H9 (cell line): ENCODE measurements around the gene CES5A. TPM values are rescaled to one million over a fixed set of nuclear protein-coding genes. Genes with fewer than 3 reads are reported as not detected.
"Not testable (repeated sequence)": the region's sequence is repeated elsewhere in the genome, so short reads cannot be mapped to it uniquely, and the experiment has no call there.

ENCODE experiments used
- DNase-seq: peaks from one replicate; pipeline ENCODE4 v3.0.0-alpha.2; 2017
- H2AFZ ChIP-seq: one replicate; pipeline ENCODE4 v1.6.1; 2013; ENCODE audit warnings: mild to moderate bottlenecking, low read length, control low read depth, moderate library complexity
- H2AK5ac ChIP-seq: 2 replicates; pipeline ENCODE4 v1.6.1; 2013; ENCODE audit warnings: low read length, control low read depth, mixed read lengths; ENCODE audit not compliant: insufficient read length
- H2BK120ac ChIP-seq: one replicate; pipeline ENCODE4 v1.6.1; 2013; ENCODE audit warnings: low read depth, mild to moderate bottlenecking, low read length, control low read depth, inconsistent platforms; ENCODE audit not compliant: poor library complexity, severe bottlenecking
- H2BK12ac ChIP-seq: 2 replicates; pipeline ENCODE4 v1.6.1; 2013; ENCODE audit warnings: low read length, control low read depth, mixed read lengths, low read depth; ENCODE audit not compliant: insufficient read length
- H2BK15ac ChIP-seq: 2 replicates; pipeline ENCODE4 v1.6.1; 2013; ENCODE audit warnings: low read depth, low read length, control low read depth
- H2BK20ac ChIP-seq: one replicate; pipeline ENCODE4 v1.6.1; 2013; ENCODE audit warnings: low read depth, mild to moderate bottlenecking, low read length, control low read depth, inconsistent platforms; ENCODE audit not compliant: poor library complexity, severe bottlenecking
- H2BK5ac ChIP-seq: 2 replicates; pipeline ENCODE4 v1.6.1; 2013; ENCODE audit warnings: low read length, control low read depth, mixed read lengths; ENCODE audit not compliant: insufficient read length
- H3K14ac ChIP-seq: 2 replicates; pipeline ENCODE4 v1.6.1; 2013; ENCODE audit warnings: low read length, control low read depth; ENCODE audit not compliant: insufficient read depth
- H3K18ac ChIP-seq: 2 replicates; pipeline ENCODE4 v1.6.1; 2013; ENCODE audit warnings: low read depth, mild to moderate bottlenecking, mixed read lengths, low read length, control low read depth; ENCODE audit not compliant: insufficient read length
- H3K23ac ChIP-seq: 2 replicates; pipeline ENCODE4 v1.6.1; 2013; ENCODE audit warnings: low read length, control low read depth, mixed read lengths, low read depth; ENCODE audit not compliant: insufficient read length
- H3K23me2 ChIP-seq: 2 replicates; pipeline ENCODE4 v1.6.1; 2013; ENCODE audit warnings: low read depth, mild to moderate bottlenecking, mixed read lengths, low read length, control low read depth; ENCODE audit not compliant: insufficient read length, poor library complexity, severe bottlenecking
- H3K27ac ChIP-seq: 2 replicates; pipeline ENCODE4 v1.5.1; 2013; ENCODE audit warnings: low read length, control low read depth, mixed read lengths, low read depth; ENCODE audit not compliant: insufficient read length
- H3K27me3 ChIP-seq: 2 replicates; pipeline ENCODE4 v1.6.1; 2013; ENCODE audit warnings: low read length, control low read depth, inconsistent platforms; ENCODE audit not compliant: insufficient read depth
- H3K4ac ChIP-seq: 2 replicates; pipeline ENCODE4 v1.6.1; 2013; ENCODE audit warnings: low read depth, mild to moderate bottlenecking, control low read depth, inconsistent platforms, low read length, moderate library complexity
- H3K4me1 ChIP-seq: 2 replicates; pipeline ENCODE4 v1.6.1; 2013; ENCODE audit warnings: low read length, control low read depth, inconsistent platforms; ENCODE audit not compliant: insufficient read depth
- H3K4me2 ChIP-seq: 2 replicates; pipeline ENCODE4 v1.6.1; 2013; ENCODE audit warnings: low read length, control low read depth, mixed read lengths; ENCODE audit not compliant: insufficient read length, insufficient read depth
- H3K56ac ChIP-seq: 2 replicates; pipeline ENCODE4 v1.6.1; 2013; ENCODE audit warnings: low read depth, mild to moderate bottlenecking, mixed read lengths, low read length, control low read depth; ENCODE audit not compliant: insufficient read length
- H3K79me1 ChIP-seq: 2 replicates; pipeline ENCODE4 v1.6.1; 2013; ENCODE audit warnings: low read depth, mild to moderate bottlenecking, moderate library complexity, low read length, control low read depth, inconsistent platforms; ENCODE audit not compliant: insufficient read depth, poor library complexity, severe bottlenecking
- H3K79me2 ChIP-seq: 2 replicates; pipeline ENCODE4 v1.6.1; 2013; ENCODE audit warnings: low read length, control low read depth, inconsistent platforms; ENCODE audit not compliant: insufficient read depth
- H3K9ac ChIP-seq: 2 replicates; pipeline ENCODE4 v1.6.1; 2013; ENCODE audit warnings: low read length, control low read depth, mixed read lengths; ENCODE audit not compliant: insufficient read length; ENCODE audit errors: extremely low read depth
- H3K9me3 ChIP-seq: one replicate; pipeline ENCODE4 v1.6.1; 2013; ENCODE audit warnings: low read depth, low read length, inconsistent platforms; ENCODE audit not compliant: control insufficient read depth
- H3T11ph ChIP-seq: one replicate; pipeline ENCODE4 v1.6.1; 2013; ENCODE audit warnings: mild to moderate bottlenecking, low read length, control low read depth, inconsistent platforms
- H4K20me1 ChIP-seq: one replicate; pipeline ENCODE4 v1.6.1; 2013; ENCODE audit not compliant: control insufficient read depth, insufficient read length, insufficient read depth
- H4K5ac ChIP-seq: 2 replicates; pipeline ENCODE4 v1.6.1; 2013; ENCODE audit warnings: low read depth, mild to moderate bottlenecking, mixed read lengths, low read length, control low read depth; ENCODE audit not compliant: insufficient read length
- H4K8ac ChIP-seq: replicated peaks from 2 replicates; pipeline ENCODE4 v1.6.1; 2013; ENCODE audit warnings: low read length, control low read depth, mixed read lengths, low read depth; ENCODE audit not compliant: insufficient read length
- H4K91ac ChIP-seq: 2 replicates; pipeline ENCODE4 v1.6.1; 2013; ENCODE audit warnings: low read depth, mild to moderate bottlenecking, moderate library complexity, mixed read lengths, low read length, control low read depth; ENCODE audit not compliant: insufficient read length
- H3K27ac Mint-ChIP-seq, 3 experiments: 2 replicates in 2 of 3; 3 replicates in 1 of 3; pipeline ENCODE4 v1.8.0; 2020 to 2021; ENCODE audit warnings: mixed read lengths in 3 of 3, mild to moderate bottlenecking in 1 of 3, moderate library complexity in 1 of 3
- H3K27me3 Mint-ChIP-seq: 2 replicates; pipeline ENCODE4 v1.8.0; 2021; ENCODE audit warnings: low read depth, mild to moderate bottlenecking, moderate library complexity, mixed read lengths
- H3K36me3 Mint-ChIP-seq, 3 experiments: 2 replicates in 2 of 3; 3 replicates in 1 of 3; pipeline ENCODE4 v1.8.0; 2020 to 2021; ENCODE audit warnings: low read depth in 3 of 3, mixed read lengths in 3 of 3; ENCODE audit not compliant: insufficient read depth in 1 of 3
- H3K4me1 Mint-ChIP-seq, 2 experiments: 2 replicates each; pipeline ENCODE4 v1.8.0; 2020; ENCODE audit warnings: mixed read lengths in 2 of 2
- H3K4me3 Mint-ChIP-seq, 2 experiments: 2 replicates in 1 of 2; 3 replicates in 1 of 2; pipeline ENCODE4 v1.8.0; 2020 to 2021; ENCODE audit warnings: mild to moderate bottlenecking in 2 of 2, mixed read lengths in 2 of 2, moderate library complexity in 1 of 2
- H3K9me3 Mint-ChIP-seq, 2 experiments: 2 replicates in 1 of 2; 3 replicates in 1 of 2; pipeline ENCODE4 v1.8.0; 2020; ENCODE audit warnings: mild to moderate bottlenecking in 2 of 2, mixed read lengths in 2 of 2, moderate library complexity in 1 of 2
- CTCF ChIP-seq: fragments of 200-600 bp; sonication (generic); conservative IDR thresholded peaks from 3 replicates; pipeline ENCODE4 v1.8.0; 2021; ENCODE audit warnings: antibody characterized with exemption, mild to moderate bottlenecking
- WGBS: extraction: QIAGEN DNeasy Blood & Tissue Kit; methylation state at CpG from one replicate; pipeline ENCODE4 v1.1.7; 2013; ENCODE audit warnings: missing lambda C conversion rate, low lambda C conversion rate, mixed read lengths; ENCODE audit not compliant: insufficient read length; ENCODE audit errors: extremely low coverage; 5-methylcytosine and 5-hydroxymethylcytosine counted together
- total RNA-seq: library from RNA; stranded (reverse); gene quantifications from 2 replicates; pipeline ENCODE4 v1.2.1, GENCODE V29; 2021

Gene CES5A
- total RNA-seq, 1 experiment from 2014 or later = not detected

GRCh38 chr16:55835581-55835980 is 39.6 kb downstream of the CES5A start:
- Histone ChIP-seq H2BK12ac (no peak overlapping the region), H3K14ac (no peak overlapping the region), H2BK120ac (no peak overlapping the region), H3K27me3 (no peaks in the 10 kb centered on the region), H2BK5ac (no peak overlapping the region), H3K9ac (no peak overlapping the region), H3K79me2 (no peaks in the 10 kb centered on the region), H3K9me3 (no peaks in the 10 kb centered on the region), H4K91ac (no peak overlapping the region), H4K20me1 (no peaks in the 10 kb centered on the region), H3K18ac (no peak overlapping the region), H3K23ac (no peak overlapping the region), H3K79me1 (no peaks in the 10 kb centered on the region), H4K5ac (no peak overlapping the region), H3T11ph (no peak overlapping the region), H2AFZ (no peak overlapping the region), H3K23me2 (no peaks in the 10 kb centered on the region), H3K4ac (no peak overlapping the region), H4K8ac (no peak overlapping the region), H2BK20ac (no peak overlapping the region), H3K27ac (no peak overlapping the region), H3K4me1 (no peaks in the 10 kb centered on the region), H3K4me2 (no peak overlapping the region), H3K56ac (no peak overlapping the region), H2BK15ac (no peak overlapping the region), H2AK5ac (no peak overlapping the region)
- no peak for TF ChIP-seq CTCF
- H3K4me1 Mint-ChIP-seq = peaks cover 5 to 11% of the 10 kb centered on the region in 2 experiments
- H3K36me3 Mint-ChIP-seq = no peaks in the 10 kb centered on the region
- peaks cover 17% of the 10 kb centered on the region for H3K27me3 Mint-ChIP-seq
- no peak overlapping the region for H3K4me3 Mint-ChIP-seq
- DNase-seq = no peak
- no CpG with 5 or more reads among the region's 1 CpG for WGBS
- H3K9me3 Mint-ChIP-seq = no peaks in the 10 kb centered on the region
- H3K27ac Mint-ChIP-seq = no peak overlapping the region

GRCh38 chr16:55835173-55835572 is 40.0 kb downstream of the CES5A start:
- H2BK5ac ChIP-seq, H2BK15ac ChIP-seq, H3K27ac Mint-ChIP-seq, H3K4ac ChIP-seq, H3K4me2 ChIP-seq, H3K56ac ChIP-seq, H2BK20ac ChIP-seq, H3K36me3 Mint-ChIP-seq, H3K9ac ChIP-seq, H4K8ac ChIP-seq, H3K9me3 ChIP-seq, H3K79me1 ChIP-seq, H2AK5ac ChIP-seq, H3K9me3 Mint-ChIP-seq, H3K23me2 ChIP-seq, H3K4me1 ChIP-seq, H3K4me3 Mint-ChIP-seq, H3K27me3 ChIP-seq, H3K14ac ChIP-seq, H2AFZ ChIP-seq, H3K18ac ChIP-seq, H4K20me1 ChIP-seq, H2BK120ac ChIP-seq, H3K27ac ChIP-seq, H4K5ac ChIP-seq, H3K23ac ChIP-seq, H4K91ac ChIP-seq, H3T11ph ChIP-seq, H2BK12ac ChIP-seq, DNase-seq, H3K79me2 ChIP-seq: not testable (repeated sequence)
- Mint-ChIP-seq H3K27me3 (peaks cover 17% of the 10 kb centered on the region), H3K4me1 (peaks cover 5 to 11% of the 10 kb centered on the region in 2 experiments)
- WGBS = no CpG with 5 or more reads among the region's 3 CpGs
